HG02588 (cell line): ENCODE results near the gene IER5.
A peak's percentile ranks its signal among the peaks of the same experiment; 100 is the strongest.

Experiments
- ATAC-seq: cut with Tn5 transposase; IDR thresholded peaks from one replicate; pipeline ENCODE4 v1.9.1; 2021; ENCODE audit warnings: mild to moderate bottlenecking, moderate library complexity; ENCODE audit not compliant: unreplicated experiment

Gene IER5

GRCh38 chr1:181131255-181131941 is 42.9 kb downstream of the IER5 start:
- peak; percentile 33 for ATAC-seq

GRCh38 chr1:181133441-181133951 is 45.0 kb downstream of the IER5 start:
- no peak for ATAC-seq

- ATAC-seq = no peak
These were observed 45.5 kb downstream of the IER5 start for GRCh38 chr1:181133969-181134418.

- ATAC-seq = peak; percentile 34
These were observed 46.3 kb downstream of the IER5 start for GRCh38 chr1:181134543-181135436.

- ATAC-seq = no peak
These were observed 46.9 kb downstream of the IER5 start for GRCh38 chr1:181135437-181135731.

- ATAC-seq = no peak
These were observed 47.6 kb downstream of the IER5 start for GRCh38 chr1:181135815-181136737.

- ATAC-seq = no peak
These were observed 48.2 kb downstream of the IER5 start for GRCh38 chr1:181136738-181137122.

GRCh38 chr1:181137217-181137743 is 48.8 kb downstream of the IER5 start:
- no peak for ATAC-seq

GRCh38 chr1:181139631-181140061 is 51.1 kb downstream of the IER5 start:
- no peak for ATAC-seq

GRCh38 chr1:181140398-181140797 is 51.9 kb downstream of the IER5 start:
- ATAC-seq = no peak

GRCh38 chr1:181140891-181141290 is 52.4 kb downstream of the IER5 start:
- no peak for ATAC-seq

- no peak for ATAC-seq
These were observed 53.0 kb downstream of the IER5 start for GRCh38 chr1:181141431-181141910.
